ENCODE results near the gene ALPK1.
"Not testable (repeated sequence)": the region's sequence is repeated elsewhere in the genome, so short reads cannot be mapped to it uniquely, and the experiment has no call there.

Gene ALPK1

DNA sequence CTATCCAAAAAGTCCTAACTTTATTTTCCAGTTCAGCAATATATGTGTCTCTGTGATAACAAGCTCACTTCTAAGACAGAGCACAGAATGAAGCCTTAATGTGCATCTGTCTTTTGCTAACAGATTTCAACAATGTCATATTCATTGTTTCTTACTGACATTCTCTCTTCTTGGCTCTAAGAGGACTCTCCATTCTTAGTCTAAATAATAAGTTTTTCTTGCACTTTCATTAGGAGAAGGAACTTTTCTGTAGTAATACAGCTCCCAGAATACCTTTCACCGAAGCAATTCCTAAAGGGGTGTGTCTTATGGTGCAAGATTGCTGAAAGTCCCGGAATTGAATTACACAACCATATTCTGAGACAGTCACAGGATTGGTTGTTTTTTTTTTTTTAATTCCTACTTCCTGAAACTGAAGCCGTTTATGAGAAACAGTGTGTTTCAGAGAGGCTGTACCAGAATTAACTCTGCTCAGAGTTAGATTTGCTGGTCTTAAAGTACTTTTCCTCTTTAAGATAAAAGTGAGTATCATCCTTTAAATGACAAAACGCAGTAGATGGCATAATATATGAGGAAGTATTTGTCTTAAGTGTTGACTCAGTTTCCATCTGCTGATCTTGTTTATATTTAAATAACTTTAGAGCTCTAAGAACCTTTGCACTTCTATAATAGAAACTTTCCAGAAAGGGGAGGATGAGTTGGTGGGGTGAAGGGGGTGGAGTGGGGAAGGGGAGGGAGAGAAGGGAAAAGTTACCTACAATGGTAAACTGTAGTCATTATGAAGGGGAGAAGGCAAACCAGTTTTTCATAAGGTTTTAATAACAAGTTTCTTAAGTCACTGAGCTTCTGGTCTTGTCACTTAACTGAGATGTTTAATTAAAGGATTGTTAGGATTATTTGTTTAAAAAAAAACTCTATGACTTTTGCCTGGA lies at the start of gene ALPK1:
ALPK1 (plus strand) TSS at position 421 of the 932 bp plus-strand sequence.
- peak; percentile 88 for DNase-seq (ENCODE audit: low spot score)

DNA sequence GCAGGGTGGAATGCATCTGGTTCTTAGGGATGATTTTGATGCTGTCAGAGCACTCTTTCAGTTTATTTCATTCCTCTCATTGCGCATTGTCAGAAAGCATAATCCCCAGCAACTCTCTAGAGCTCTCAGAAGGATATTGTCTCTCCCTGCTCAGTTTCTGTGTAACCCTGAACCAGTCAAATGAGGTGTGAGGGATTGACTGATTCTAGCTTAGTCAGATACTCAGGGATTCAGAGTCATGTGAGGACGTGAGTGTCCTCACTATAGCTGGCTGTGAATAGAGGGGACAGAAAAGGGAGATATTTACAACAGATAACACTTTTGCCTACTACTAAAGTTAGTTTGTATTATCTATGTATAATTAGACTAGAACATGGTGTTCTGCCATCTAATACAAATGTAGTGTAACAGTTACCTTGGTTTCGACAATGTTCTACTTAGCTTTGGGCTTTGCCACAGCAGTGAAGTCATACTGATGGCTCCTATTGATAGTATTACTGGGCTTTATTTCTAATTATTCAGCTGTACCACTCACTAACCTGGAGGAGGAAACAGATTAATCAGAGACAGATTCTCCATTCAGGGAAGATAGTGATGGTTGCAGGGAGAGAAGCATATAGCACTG lies 46.0 kb upstream of the ALPK1 start:
- peak; percentile 47 for DNase-seq (ENCODE audit: low spot score)

DNA sequence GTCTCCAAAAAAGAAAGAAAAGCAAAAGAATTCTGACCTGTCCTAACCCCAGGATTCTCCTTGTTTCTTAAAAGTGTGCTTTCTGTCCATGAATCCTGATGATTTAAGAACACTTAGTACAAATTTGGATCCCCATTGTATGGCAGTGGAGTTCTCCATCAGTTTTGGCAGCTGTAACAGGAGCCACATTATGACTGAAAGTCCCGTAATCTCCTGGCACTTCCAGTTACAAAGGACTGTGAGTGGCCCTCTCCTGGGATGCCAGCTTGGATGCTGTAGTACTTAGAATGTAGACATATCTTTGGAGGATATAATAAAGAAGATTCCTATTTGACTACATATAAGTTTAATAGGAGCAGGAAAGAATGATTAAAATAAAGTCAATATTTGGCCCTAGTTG lies 44.9 kb upstream of the ALPK1 start:
- DNase-seq (ENCODE audit: low spot score) = no peak

DNA sequence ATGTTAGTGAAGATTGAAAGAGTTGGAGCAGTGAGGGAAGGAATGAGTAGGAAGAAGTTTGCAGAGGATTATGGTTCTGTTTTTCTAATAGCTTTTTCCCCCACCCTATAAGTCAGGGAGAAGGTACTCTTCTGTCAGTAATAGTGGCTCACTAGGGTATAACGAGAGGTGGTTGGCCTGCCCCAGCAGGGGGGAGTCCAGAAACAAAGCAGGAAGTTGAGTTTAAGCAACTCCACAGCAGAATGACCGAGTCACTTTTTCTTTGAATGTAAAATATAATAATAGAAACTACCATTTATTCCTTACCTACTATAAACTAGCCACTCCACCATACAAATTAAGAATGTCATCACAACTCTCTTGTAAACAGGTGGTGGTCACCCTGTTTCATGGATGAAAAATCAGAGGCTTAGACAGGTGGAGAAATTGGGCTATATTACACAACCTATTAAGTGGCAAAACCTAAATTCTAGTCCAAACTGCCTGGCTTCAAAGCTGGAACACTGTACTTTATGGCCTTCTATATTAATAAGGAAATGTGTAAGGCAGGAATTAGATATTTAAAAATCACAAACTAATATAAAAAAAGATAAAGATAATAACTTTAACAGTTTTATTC lies 43.7 kb upstream of the ALPK1 start:
- DNase-seq (ENCODE audit: low spot score) = no peak

DNA sequence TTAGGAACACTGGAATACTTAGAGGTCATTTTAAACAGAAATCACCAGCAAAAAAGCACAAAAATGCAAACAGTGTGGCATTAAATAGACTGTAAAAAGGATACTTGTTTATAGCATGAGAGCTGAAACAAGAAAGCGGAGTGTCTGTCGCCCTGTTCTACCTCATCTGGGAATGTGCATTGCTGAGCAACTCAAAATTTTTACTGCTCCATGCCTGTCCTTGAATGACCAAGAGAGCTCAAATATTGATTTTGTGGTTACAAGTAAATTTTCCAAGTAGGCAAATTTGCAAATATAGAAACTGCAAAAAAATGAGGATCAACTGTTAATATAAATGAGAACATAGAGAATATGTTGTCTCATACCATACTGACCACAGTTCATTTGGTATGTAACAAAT lies 40.1 kb upstream of the ALPK1 start:
- DNase-seq (ENCODE audit: low spot score) = no peak

DNA sequence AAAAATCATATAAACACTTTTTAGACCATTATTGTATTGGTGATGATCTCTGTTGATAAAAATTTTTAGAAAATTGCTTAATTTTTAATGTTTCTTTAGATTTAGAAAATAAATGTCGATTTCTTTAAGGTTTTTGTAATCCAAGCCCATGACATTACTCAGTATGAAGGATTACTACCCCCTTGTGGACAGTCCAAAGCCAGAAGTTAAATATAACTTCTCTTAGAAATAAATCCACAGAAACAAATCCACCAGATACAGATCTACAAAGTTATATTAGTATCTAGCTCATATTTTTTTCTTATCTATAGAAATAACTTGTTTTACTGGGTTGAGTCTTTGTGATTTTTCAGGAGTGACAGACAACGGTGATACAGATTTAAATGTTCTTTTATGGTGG lies 30.3 kb upstream of the ALPK1 start:
- no peak for DNase-seq (ENCODE audit: low spot score)

DNA sequence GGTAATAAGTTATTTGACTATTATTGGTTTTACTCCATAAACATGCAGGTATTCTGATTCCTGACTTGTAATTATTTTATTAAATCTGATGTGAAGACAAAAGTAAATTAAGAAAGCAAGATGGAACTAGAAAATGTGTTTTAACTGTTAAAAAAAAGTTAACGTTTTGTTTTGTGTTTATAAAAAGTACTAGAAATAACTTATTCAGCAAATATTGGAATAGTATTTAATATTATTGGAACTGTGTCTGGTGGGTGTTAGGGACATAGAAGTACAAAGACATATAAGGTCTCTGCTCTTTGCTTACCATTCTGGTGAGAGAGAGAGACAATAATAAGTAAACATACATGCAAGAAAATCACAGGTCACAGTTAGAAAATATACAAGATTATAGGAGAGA lies 27.1 kb upstream of the ALPK1 start:
- DNase-seq (ENCODE audit: low spot score) = no peak

DNA sequence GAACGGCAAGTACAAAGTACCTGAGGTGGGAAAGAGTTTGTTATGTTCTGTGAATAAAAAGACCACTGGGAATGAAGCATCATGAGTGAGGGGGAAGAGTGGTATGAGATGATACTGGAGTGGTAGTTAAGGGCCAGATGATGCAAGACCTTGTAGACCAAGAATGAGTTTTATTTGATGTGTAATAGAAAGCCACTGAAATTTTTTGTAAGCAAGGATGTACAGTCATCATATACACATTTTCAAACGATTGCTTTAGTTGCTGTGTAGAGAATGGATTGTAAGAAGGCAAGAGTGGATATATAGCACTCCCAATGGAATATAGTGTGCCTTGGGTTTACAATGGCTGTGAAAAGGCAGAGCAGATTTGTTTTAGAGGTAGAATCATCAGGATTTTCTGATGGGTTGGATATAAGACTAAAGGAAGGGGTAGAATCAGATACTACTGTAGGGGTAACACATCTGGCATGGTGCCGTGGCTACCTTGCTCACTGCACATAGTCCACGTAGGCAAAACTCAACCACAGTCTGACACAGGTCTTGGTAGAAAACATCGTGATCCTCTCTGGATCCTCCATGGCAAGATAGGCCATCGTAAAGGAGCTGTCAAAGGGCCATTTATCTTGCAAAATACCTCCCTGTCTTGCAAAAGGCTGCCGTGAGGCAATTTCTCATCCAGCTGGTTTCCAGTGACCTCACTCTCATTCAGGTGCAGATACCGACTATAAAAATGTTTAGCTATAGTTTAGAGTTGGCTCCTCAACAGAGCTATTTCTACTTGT lies 26.3 kb upstream of the ALPK1 start:
- peak; percentile 42 for DNase-seq (ENCODE audit: low spot score)

DNA sequence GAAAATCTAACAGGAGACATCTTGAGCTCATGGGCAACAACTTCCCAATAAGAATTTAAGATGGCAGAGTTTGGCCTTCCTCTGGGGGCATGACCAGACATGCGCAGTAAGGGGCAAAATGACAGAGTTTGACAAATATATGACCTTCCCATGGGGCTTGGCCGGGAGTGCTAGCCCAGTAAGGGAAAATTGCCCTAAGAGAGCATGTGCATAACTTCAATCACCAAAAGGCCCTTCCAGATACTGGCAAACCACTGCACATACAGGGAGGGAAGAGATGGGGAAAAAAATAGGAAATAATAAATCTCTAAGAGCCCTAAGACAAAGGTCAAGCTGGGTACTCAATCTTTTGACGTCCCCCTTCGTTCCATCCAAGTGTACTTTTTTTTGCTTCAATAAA lies 24.9 kb upstream of the ALPK1 start:
- no peak for DNase-seq (ENCODE audit: low spot score)

DNA sequence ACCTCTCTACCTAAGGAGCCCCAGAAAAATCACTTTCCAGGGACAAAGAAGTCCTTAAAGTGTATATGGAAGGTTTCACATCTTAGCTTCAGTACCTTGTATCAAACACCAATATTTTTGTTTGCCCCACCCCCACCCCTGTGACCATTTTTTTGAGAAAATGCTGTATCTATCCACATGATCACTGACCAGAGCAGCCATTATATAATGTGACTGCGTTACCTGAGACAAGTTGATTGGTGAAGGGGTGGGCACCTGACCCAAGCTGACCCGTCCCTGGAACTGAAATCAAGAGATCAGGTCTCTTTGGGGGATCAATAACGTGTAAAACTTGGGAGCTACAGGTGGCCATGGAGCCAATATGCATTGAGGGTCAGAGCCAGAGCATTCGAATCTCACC lies 22.2 kb upstream of the ALPK1 start:
- no peak for DNase-seq (ENCODE audit: low spot score)

DNA sequence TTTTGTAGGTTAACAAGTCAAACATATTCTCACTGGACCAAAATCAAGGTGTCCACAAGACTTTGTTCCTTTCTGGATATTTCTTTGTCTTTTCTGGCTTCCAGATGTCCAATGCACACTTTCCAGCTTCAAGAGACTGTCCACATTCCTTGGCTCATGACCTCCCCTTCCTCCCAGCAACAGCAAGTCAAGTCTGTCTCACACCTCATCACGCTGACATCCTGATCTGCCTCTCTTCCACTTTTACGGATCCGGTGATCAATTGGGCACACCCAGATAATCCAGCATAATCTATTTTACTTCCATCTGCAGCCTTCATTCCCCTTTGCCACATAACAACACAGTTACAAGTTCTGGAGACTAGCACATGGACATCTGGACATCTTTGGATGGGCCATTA lies 21.1 kb upstream of the ALPK1 start:
- DNase-seq (ENCODE audit: low spot score) = no peak

DNA sequence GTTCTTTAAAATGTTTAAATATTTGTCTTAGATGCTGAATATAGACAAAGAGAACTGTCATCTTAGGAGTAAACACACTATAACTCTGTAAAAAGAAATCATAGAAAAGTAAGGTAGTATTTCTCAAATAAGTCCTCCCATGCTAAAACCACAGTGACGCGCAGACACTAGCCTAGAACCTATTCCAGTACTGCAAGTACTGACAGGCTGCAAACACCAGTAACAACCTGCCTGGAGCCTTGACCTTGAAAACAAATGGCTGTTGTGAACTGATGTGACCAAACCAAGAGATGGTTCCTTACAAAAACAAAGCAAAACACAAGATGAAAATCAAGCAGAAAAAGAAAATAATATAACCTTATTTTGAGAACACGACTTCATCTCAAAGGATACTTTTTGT lies 19.9 kb upstream of the ALPK1 start:
- DNase-seq (ENCODE audit: low spot score) = no peak

DNA sequence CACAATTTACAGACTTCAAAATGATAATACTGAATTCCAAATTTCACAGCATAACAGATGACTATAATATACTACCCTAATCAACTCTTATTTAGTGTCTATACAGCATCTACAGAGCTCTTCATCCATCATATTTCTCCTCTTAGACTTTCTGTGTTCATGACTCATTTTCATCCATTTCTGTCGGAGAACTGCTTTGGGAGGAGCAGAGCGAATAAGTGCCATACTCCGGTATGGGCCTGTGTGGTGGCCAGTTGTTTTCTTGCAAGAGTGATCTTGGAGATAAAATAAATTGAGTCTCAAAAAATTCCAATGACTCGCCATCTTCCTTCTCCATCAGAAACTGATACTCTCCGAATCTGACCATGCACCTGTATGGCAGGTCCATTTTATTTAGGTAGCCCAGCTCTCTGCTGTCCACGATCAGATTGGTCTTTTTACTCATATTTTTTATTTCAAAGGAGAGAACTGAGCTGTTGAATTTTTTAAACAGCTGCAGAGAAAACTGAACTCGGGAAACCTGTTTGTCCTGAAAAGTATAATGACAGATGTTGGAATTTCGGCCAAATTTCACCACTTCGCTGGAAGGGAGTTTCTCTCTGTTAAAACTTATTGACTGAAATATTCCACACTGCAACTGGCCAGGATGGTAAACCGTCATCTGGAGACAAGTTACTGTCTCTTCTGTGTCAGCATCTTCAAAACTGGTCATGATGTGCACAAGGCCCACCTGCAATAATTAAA lies 19.3 kb upstream of the ALPK1 start:
- no peak for DNase-seq (ENCODE audit: low spot score)

DNA sequence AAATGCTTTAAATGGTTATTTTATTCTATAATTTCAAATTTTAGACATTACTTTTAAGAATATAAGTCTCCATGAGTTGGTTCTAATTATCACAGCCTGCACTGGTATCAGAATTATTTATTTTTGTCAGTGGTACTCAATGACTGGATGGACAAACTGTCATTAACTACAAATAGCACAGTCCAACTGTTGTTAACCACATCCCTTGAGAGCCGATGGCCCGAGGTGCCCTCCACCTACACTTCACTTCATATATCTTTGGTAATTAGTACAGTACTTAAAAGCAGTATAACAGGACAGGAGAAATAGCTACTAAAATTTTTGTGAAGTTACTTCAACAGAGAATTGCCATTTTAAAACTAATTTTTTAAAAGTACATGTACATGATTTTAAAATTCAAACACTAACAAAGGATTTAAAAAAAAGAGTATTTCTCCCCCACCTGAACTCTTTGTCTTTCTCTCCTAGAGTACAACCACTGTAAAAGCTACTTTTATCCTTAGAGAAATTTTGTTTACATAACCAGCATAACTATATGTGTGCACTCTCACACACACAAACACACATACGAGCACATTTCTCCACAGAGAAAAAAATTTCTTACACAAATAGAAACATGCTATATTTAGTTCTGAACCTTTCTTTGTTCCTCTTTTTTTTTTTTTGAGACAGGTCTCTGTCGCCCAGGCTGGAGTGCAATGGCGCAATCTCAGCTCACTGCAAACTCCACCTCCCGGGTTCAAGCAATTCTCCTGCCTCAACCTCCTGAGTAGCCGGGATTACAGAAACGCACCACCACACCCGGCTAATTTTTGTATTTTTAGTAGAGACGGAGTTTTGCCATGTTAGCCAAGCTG lies 17.9 kb upstream of the ALPK1 start:
- no peak for DNase-seq (ENCODE audit: low spot score)

DNA sequence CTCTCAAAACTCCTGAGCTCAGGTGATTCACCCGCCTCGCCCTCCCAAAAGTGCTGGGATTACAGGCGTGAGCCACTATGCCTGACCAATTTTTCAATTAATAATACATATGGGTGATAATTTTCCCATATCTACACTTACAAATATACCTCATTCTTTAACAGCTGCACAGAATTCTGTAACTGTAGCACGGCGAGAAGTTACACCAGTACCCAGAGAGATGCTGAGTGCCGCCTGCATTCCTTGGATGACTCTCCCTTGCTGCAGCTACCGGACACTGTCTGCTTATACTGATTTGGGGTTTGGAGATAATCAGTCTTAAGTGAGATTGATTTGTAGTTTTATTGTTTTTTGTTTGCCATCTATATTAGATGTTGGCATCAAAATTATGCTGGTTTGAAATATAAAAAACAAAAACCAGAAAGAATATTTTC lies 17.3 kb upstream of the ALPK1 start:
- DNase-seq (ENCODE audit: low spot score) = no peak

DNA sequence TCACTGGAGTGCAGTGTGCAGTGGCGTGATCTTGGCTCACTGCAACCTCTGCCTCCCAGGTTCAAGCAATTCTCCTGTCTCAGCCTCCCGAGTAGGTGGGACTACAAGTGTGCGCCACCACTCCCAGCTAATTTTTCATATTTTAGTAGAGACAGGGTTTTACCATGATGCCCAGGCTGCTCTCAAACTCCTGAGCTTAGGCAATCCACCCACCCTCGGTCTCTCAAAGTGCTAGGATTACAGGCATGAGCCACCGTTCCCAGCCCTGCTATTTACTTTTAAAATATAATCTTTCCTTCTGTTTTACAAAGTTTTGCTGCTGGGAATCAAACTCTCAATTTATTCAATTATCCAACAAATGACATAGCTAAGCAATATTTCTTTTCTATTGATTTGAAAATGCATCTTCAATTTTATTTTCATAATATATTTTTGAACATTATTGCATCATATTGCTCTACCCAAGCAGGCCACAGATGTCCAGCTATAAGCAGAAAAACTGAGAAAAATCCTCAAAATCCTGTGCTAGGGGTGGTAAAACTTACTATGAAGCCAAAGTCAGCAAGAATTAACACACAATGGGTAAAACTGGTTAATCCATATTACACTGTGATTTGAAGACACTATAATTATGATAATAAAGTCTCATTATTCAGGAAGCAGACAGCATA lies 16.6 kb upstream of the ALPK1 start:
- DNase-seq (ENCODE audit: low spot score) = no peak

DNA sequence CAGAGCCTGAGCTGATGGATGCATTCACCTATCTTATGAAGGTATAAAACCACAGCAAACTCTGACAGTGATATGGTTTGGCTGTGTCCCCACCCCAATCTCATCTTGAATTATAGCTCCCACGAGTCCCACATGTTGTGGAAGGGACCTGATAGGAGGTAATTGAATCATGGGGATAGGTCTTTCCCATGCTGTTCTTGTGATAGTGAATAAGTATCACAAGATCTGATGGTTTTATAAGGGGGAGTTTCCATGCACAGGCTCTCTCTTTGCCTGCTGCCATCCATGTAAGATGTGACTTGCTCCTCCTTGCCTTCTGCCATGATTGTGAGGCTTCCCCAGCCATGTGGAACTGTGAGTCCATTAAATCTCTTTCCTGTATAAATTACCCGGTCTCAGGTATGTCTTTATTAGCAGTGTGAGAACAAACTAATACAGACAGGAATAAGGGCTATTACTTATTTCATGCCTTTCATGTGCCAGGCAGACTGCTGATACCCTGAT lies 15.2 kb upstream of the ALPK1 start:
- not testable (repeated sequence) for DNase-seq (ENCODE audit: low spot score)

DNA sequence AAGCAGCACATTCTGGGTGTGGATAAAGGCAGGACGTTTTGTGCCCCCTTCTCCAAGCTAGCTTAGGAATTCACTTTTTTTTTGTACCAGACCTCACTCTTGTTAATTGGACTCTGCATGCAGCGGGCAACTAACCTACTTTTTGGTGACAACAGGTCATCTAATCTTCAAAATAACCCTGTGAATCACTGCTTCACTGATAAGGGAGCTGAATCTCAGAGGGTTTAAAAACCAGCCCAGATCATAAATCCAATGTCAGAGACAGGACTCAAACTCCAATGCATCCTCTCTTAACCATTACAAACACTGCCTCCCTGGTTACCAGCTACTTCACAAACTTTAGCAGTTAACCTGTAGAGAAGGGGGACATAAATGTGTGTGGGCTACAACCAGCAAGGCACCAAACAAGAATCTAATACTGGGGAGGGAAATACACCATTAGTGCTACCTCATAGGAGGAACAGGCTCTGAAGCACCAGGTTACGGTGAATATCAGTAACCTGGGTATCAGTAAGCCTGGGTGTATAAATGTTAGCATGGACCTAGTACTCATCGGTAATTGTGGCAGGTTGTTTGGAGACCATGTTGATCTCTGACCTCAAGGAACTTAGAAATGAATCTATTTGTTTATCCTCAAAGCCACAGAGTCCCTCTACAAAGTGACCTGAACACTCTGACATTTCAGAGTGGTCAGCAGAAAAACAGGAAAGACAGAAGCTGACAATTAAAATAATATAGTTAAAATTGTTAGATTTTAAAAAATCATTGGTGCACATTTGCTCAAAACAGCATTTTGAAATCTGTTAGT lies 14.1 kb upstream of the ALPK1 start:
- DNase-seq (ENCODE audit: low spot score) = no peak

DNA sequence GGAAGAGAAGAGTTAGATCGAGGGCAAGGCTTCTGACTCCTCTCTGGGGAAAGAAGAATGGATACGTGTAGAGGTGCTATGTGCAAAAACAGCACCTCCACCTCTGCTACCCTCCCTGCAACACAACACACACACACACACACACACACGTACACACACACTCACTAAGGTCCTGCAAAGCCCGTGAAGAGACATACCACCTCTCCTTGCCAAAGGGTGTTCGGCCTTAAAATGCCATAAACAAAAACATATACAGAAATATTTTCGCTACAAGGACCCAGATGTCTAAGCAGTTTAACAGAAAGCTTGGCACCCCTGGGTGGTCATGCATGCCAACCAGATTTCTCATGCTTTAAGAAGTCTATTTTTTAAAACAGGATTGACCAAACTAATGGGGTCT lies 13.0 kb upstream of the ALPK1 start:
- DNase-seq (ENCODE audit: low spot score) = peak; percentile 33
